ENCODE results near the gene EMX1. TPM values are rescaled to one million over a fixed set of nuclear protein-coding genes. Genes with fewer than 3 reads are reported as not detected.

The EMX1 gene
- total and polyA plus RNA-seq, 4 donors, result 0.28 to 0.43 (median 0.39) TPM; not detected in 1

GRCh38 chr2:72973137-72973535, 55.8 kb downstream of the EMX1 start:
- Histone ChIP-seq H3K27ac (ENCODE audit: low read depth, low read length) (no peak overlapping the region), H3K9me3 (ENCODE audit: control insufficient read depth, insufficient read depth, low read length) (no peaks in the 10 kb centered on the region), H3K4me3 (ENCODE audit: low read depth, low read length) (no peak overlapping the region), H3K4me1 (ENCODE audit: control insufficient read depth, insufficient read depth, low read length) (peaks cover 8% of the 10 kb centered on the region), H3K36me3 (ENCODE audit: control insufficient read depth, insufficient read depth, low read length) (peaks cover 49% of the 10 kb centered on the region), H3K27me3 (ENCODE audit: control insufficient read depth, insufficient read depth, low read length) (no peaks in the 10 kb centered on the region)
- 80% methylated on average over 1 of the region's 8 CpGs for WGBS (ENCODE audit: insufficient coverage)
- DNase-seq (ENCODE audit: low read depth in 4 of 6, low spot score in 6 of 6), result no peak

- Histone ChIP-seq H3K36me3 (ENCODE audit: control insufficient read depth, insufficient read depth, low read length) (peaks cover 44% of the 10 kb centered on the region), H3K27ac (ENCODE audit: low read depth, low read length) (no peak overlapping the region), H3K27me3 (ENCODE audit: control insufficient read depth, insufficient read depth, low read length) (no peaks in the 10 kb centered on the region), H3K4me1 (ENCODE audit: control insufficient read depth, insufficient read depth, low read length) (peaks cover 8% of the 10 kb centered on the region), H3K9me3 (ENCODE audit: control insufficient read depth, insufficient read depth, low read length) (no peaks in the 10 kb centered on the region), H3K4me3 (ENCODE audit: low read depth, low read length) (no peak overlapping the region)
- 64% methylated on average over 3 of the region's 12 CpGs for WGBS (ENCODE audit: insufficient coverage)
- DNase-seq (ENCODE audit: low read depth in 4 of 6, low spot score in 6 of 6), result peak in 3 of 6 donors; percentile 8 to 80 (median 66)
Observed at GRCh38 chr2:72973566-72974435, 56.5 kb downstream of the EMX1 start.

GRCh38 chr2:72974436-72974754, 57.1 kb downstream of the EMX1 start:
- WGBS (ENCODE audit: insufficient coverage), result 69% methylated on average over 2 of the region's 2 CpGs
- peaks cover 42% of the 10 kb centered on the region for H3K36me3 ChIP-seq (ENCODE audit: control insufficient read depth, insufficient read depth, low read length)
- H3K4me1 ChIP-seq (ENCODE audit: control insufficient read depth, insufficient read depth, low read length), result peaks cover 8% of the 10 kb centered on the region
- no peak overlapping the region for H3K4me3 ChIP-seq (ENCODE audit: low read depth, low read length)
- DNase-seq (ENCODE audit: low read depth in 4 of 6, low spot score in 6 of 6), result no peak
- H3K9me3 ChIP-seq (ENCODE audit: control insufficient read depth, insufficient read depth, low read length), result no peaks in the 10 kb centered on the region
- no peaks in the 10 kb centered on the region for H3K27me3 ChIP-seq (ENCODE audit: control insufficient read depth, insufficient read depth, low read length)
- H3K27ac ChIP-seq (ENCODE audit: low read depth, low read length), result no peak overlapping the region

- Histone ChIP-seq H3K27ac (ENCODE audit: low read depth, low read length) (no peak overlapping the region), H3K9me3 (ENCODE audit: control insufficient read depth, insufficient read depth, low read length) (no peaks in the 10 kb centered on the region), H3K27me3 (ENCODE audit: control insufficient read depth, insufficient read depth, low read length) (no peaks in the 10 kb centered on the region), H3K36me3 (ENCODE audit: control insufficient read depth, insufficient read depth, low read length) (peaks cover 37% of the 10 kb centered on the region), H3K4me3 (ENCODE audit: low read depth, low read length) (no peak overlapping the region), H3K4me1 (ENCODE audit: control insufficient read depth, insufficient read depth, low read length) (peaks cover 8% of the 10 kb centered on the region)
- 24% methylated on average over 3 of the region's 3 CpGs for WGBS (ENCODE audit: insufficient coverage)
- DNase-seq (ENCODE audit: low read depth in 4 of 6, low spot score in 6 of 6), result no peak
Observed at GRCh38 chr2:72975017-72975416, 57.7 kb downstream of the EMX1 start.

- H3K27ac ChIP-seq (ENCODE audit: low read depth, low read length), result no peak overlapping the region
- no peak overlapping the region for H3K4me3 ChIP-seq (ENCODE audit: low read depth, low read length)
- no peak for DNase-seq (ENCODE audit: low read depth in 4 of 6, low spot score in 6 of 6)
- WGBS (ENCODE audit: insufficient coverage), result no CpG with 5 or more reads among the region's 3 CpGs
- peaks cover 11% of the 10 kb centered on the region for H3K4me1 ChIP-seq (ENCODE audit: control insufficient read depth, insufficient read depth, low read length)
- H3K27me3 ChIP-seq (ENCODE audit: control insufficient read depth, insufficient read depth, low read length), result no peaks in the 10 kb centered on the region
- peaks cover 30% of the 10 kb centered on the region for H3K36me3 ChIP-seq (ENCODE audit: control insufficient read depth, insufficient read depth, low read length)
- H3K9me3 ChIP-seq (ENCODE audit: control insufficient read depth, insufficient read depth, low read length), result no peaks in the 10 kb centered on the region
Observed at GRCh38 chr2:72979896-72980295, 62.6 kb downstream of the EMX1 start.

- Histone ChIP-seq H3K4me1 (ENCODE audit: control insufficient read depth, insufficient read depth, low read length) (peaks cover 11% of the 10 kb centered on the region), H3K9me3 (ENCODE audit: control insufficient read depth, insufficient read depth, low read length) (no peaks in the 10 kb centered on the region), H3K36me3 (ENCODE audit: control insufficient read depth, insufficient read depth, low read length) (peaks cover 35% of the 10 kb centered on the region), H3K27ac (ENCODE audit: low read depth, low read length) (no peak overlapping the region), H3K27me3 (ENCODE audit: control insufficient read depth, insufficient read depth, low read length) (no peaks in the 10 kb centered on the region), H3K4me3 (ENCODE audit: low read depth, low read length) (no peak overlapping the region)
- WGBS (ENCODE audit: insufficient coverage), result 88% methylated on average over 8 of the region's 11 CpGs
- DNase-seq (ENCODE audit: low read depth in 4 of 6, low spot score in 6 of 6), result no peak
Observed at GRCh38 chr2:72980535-72981217, 63.4 kb downstream of the EMX1 start.

GRCh38 chr2:72981536-72981935, 64.2 kb downstream of the EMX1 start:
- Histone ChIP-seq H3K27ac (ENCODE audit: low read depth, low read length) (no peak overlapping the region), H3K27me3 (ENCODE audit: control insufficient read depth, insufficient read depth, low read length) (no peaks in the 10 kb centered on the region)
- no CpG with 5 or more reads among the region's 5 CpGs for WGBS (ENCODE audit: insufficient coverage)

GRCh38 chr2:72982219-72982618, 64.9 kb downstream of the EMX1 start:
- no peak overlapping the region for H3K27ac ChIP-seq (ENCODE audit: low read depth, low read length)
- 95% methylated on average over 2 of the region's 2 CpGs for WGBS (ENCODE audit: insufficient coverage)
- peaks cover 37% of the 10 kb centered on the region for H3K36me3 ChIP-seq (ENCODE audit: control insufficient read depth, insufficient read depth, low read length)
- no peaks in the 10 kb centered on the region for H3K27me3 ChIP-seq (ENCODE audit: control insufficient read depth, insufficient read depth, low read length)
- no peak overlapping the region for H3K4me3 ChIP-seq (ENCODE audit: low read depth, low read length)
- peaks cover 11% of the 10 kb centered on the region for H3K4me1 ChIP-seq (ENCODE audit: control insufficient read depth, insufficient read depth, low read length)
- no peaks in the 10 kb centered on the region for H3K9me3 ChIP-seq (ENCODE audit: control insufficient read depth, insufficient read depth, low read length)
- no peak for DNase-seq (ENCODE audit: low read depth in 4 of 6, low spot score in 6 of 6)

More at GRCh38 chr2:72981536-72981935, 64.2 kb downstream of the EMX1 start:
- DNase-seq (ENCODE audit: low read depth in 4 of 6, low spot score in 6 of 6), result no peak
- H3K4me1 ChIP-seq (ENCODE audit: control insufficient read depth, insufficient read depth, low read length), result peaks cover 11% of the 10 kb centered on the region
- H3K4me3 ChIP-seq (ENCODE audit: low read depth, low read length), result no peak overlapping the region
- H3K36me3 ChIP-seq (ENCODE audit: control insufficient read depth, insufficient read depth, low read length), result peaks cover 40% of the 10 kb centered on the region
- no peaks in the 10 kb centered on the region for H3K9me3 ChIP-seq (ENCODE audit: control insufficient read depth, insufficient read depth, low read length)

GRCh38 chr2:72982781-72983499, 65.6 kb downstream of the EMX1 start:
- no peaks in the 10 kb centered on the region for H3K9me3 ChIP-seq (ENCODE audit: control insufficient read depth, insufficient read depth, low read length)
- no peaks in the 10 kb centered on the region for H3K27me3 ChIP-seq (ENCODE audit: control insufficient read depth, insufficient read depth, low read length)
- H3K4me3 ChIP-seq (ENCODE audit: low read depth, low read length), result no peak overlapping the region
- no peak overlapping the region for H3K27ac ChIP-seq (ENCODE audit: low read depth, low read length)
- 83% methylated on average over 11 of the region's 11 CpGs for WGBS (ENCODE audit: insufficient coverage)
- peaks cover 11% of the 10 kb centered on the region for H3K4me1 ChIP-seq (ENCODE audit: control insufficient read depth, insufficient read depth, low read length)
- H3K36me3 ChIP-seq (ENCODE audit: control insufficient read depth, insufficient read depth, low read length), result peaks cover 41% of the 10 kb centered on the region
- DNase-seq (ENCODE audit: low read depth in 4 of 6, low spot score in 6 of 6), result no peak

Data from spinal cord (tissue), 10 donors.